Muscle of arm (tissue), 12 donors: ENCODE measurements around the gene SCNN1G. TPM values are rescaled to one million over a fixed set of nuclear protein-coding genes. Genes with fewer than 3 reads are reported as not detected.
"Not testable (repeated sequence)": the region's sequence is repeated elsewhere in the genome, so short reads cannot be mapped to it uniquely, and the experiment has no call there.

ENCODE experiments used
- DNase-seq: peaks from one replicate; pipeline ENCODE4 v3.0.0-alpha.2; 2013
- polyA plus RNA-seq, 12 donors: library from polyadenylated mRNA; unstranded; fragments of 120-200 nt; gene quantifications; one replicate each; pipeline ENCODE4 v1.2.1, GENCODE V29; 2013; ENCODE audit not compliant: insufficient read length in 12 of 12

The SCNN1G gene
- polyA plus RNA-seq, 12 donors: 0.07 to 0.47 (median 0.28) TPM; not detected in 6

DNA sequence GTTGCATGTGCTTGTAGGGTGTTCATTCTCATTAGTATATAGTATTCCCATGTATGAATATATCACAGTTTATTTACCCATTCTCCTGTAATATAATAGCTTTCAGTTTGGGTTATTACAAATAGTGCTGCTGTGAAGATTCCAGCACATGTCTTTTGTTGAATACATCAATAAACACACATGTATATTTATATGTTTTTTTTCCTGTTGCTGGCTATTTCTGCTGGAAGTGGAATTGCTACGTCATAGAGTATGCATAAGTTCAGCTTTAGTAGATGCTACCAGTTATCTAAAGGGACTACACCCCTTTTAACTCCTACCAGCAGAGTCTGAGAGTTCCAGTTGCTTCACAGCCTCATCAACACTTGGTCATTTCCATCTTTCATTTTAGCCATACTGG is 67.3 kb downstream of the SCNN1G start:
- no peak for DNase-seq

DNA sequence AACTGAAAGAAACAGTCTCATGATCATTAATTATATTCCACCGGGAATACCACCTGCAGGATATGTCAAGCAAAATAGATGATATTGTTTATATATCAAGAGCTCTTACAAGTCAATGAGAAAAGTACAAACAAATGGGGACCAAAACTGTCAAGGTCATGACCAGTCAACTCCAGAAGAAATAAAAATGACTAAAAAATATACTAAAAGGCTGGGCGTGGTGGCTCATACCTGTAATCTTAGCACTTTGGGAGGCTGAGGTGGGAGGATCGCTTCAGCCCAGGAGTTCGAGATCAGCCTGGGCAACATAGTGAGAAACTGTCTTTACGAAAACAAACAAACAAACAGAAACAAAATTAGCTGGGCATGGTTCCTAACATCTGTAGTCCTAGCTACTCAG is 69.8 kb downstream of the SCNN1G start:
- no peak for DNase-seq

DNA sequence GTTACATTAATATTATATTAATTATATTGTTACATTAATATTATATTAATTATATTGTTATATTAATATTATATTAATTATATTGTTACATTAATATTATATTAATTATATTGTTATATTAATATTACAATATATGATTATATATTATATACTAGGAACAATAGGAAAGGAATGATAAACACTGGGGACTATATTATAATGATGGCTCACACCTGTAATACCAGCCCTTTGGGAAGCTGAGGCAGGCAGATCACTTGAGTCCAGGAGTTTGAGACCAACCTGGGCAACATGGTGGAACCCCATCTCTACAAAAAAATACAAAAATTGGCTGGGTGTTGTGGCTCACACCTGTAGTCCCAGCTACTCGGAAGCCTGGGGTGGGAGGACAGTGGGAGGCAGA is 71.1 kb downstream of the SCNN1G start:
- not testable (repeated sequence) for DNase-seq

DNA sequence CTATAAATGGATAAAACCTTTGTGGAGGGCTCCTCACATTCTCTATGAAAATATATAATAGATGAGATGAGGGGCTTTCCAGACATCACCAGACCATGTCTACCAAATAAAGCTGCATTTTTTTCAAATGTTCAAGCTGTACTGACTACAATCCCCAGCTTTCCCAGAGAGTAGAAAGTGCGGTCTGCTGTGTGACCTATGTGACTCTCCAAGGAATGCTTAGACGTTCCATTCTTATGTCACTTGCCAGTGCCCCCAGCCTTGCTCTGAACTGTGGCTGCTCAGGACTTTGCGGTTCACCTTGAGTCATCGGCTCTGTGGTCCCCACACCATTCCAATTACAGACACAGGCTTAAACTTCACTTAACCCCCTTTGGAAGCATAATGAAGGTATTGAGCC is 71.8 kb downstream of the SCNN1G start:
- no peak for DNase-seq

DNA sequence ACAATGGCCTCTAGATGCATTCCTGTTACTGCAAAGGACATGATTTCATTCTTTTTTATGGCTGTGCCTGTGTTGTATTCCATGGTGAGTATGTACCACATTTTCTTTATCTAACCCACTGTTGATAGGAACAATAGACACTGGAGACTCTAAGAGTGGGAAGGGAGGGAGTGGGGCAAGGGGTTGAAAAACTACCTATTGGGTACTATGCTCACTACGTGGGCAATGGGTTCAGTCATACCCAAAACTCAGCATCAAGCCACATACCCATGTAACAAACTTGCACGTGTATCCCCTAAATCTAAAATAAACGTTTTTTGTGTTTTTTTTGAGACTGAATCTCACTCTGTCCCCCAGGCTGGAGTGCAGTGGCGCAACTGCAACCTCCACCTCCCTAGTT is 72.5 kb downstream of the SCNN1G start:
- no peak for DNase-seq

DNA sequence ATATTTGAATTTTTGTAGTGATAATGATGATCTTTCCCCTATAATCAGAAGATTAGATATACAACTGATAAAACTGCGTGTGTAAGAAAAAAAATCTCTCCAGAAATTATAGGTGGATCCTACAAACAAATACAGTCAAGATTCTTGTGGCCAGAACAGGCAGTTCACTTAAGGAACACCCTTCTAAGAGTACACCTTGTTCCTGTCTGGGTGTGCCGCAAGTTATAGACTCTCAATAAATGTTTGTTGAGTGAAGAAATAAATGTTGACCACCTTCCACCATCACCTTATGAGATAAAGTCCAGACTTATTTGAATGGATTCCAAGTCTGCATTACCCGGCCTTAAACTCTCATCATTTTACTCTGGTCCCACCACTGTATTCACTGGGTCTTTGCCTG is 73.9 kb downstream of the SCNN1G start:
- no peak for DNase-seq

DNA sequence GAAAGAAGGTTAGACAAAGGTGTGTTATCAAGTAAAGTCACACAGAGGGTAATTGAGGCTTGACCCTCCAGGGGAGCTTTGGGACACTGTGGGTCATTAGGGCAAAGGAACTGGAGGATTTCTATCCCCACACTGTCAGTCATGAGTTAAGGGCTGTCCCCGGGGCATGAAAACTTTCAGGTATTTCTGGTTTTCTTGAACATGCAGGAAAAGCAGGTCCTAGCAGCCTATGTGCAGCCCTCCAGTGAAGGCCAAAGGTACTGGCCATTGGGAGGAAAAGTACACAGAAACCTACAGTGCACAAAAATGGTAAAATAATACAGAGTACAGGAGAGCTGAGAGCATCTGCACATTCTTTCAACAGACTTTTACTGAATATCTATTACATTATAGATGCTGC is 75.1 kb downstream of the SCNN1G start:
- DNase-seq: no peak

DNA sequence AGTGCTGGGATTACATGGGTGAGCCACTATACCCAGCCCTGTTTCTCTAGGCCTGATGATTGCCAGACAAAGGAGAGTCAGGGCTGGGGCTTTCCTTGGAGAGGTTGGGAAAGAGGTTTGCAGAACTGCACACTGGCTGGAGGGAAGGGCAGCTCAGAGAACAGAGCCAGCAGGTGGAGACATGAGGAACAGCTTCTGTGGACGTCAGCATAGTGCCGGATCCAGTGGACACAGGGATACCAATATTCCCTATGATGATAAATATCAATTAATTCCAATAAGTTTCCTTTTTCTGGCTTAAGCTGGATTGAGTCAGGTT is 76.3 kb downstream of the SCNN1G start:
- no peak for DNase-seq

Other genes starting within 250 kb of the SCNN1G start
- gene USP31, start 33.3 kb upstream of the SCNN1G start, polyA plus RNA-seq: 1 to 10 TPM in 11 of 12 donors, not detected in 1; 3.0 to 8.9 (median 6.6) TPM
- 1 to 10 TPM in 2 of 12 donors, under 1 TPM in 6, not detected in 4; 0.07 to 2.6 (median 0.31) TPM for gene SCNN1B, start 119.6 kb downstream of the SCNN1G start, polyA plus RNA-seq